HepG2 (cell line): Measurements from ENCODE around the gene STAT6. TPM values are rescaled to one million over a fixed set of nuclear protein-coding genes. Genes with fewer than 3 reads are reported as not detected.

Source experiments
- AHDC1 ChIP-seq: sonication (generic); formaldehyde crosslinking; IDR thresholded peaks from 2 replicates; pipeline ENCODE4 v1.5.1; 2020; ENCODE audit warnings: mild to moderate bottlenecking, missing genetic modification reagents, borderline replicate concordance
- BCLAF1 ChIP-seq: fragments of 450-650 bp; IDR thresholded peaks from 2 replicates; pipeline ENCODE4 v1.6.1; 2017; ENCODE audit warnings: mild to moderate bottlenecking
- CSRNP1 ChIP-seq: sonication (generic); formaldehyde crosslinking; IDR thresholded peaks from 2 replicates; pipeline ENCODE4 v1.8.1; 2023; ENCODE audit warnings: mild to moderate bottlenecking, missing genetic modification reagents
- GRHL1 ChIP-seq: sonication (generic); formaldehyde crosslinking; conservative IDR thresholded peaks from 2 replicates; pipeline ENCODE4 v1.8.0; 2022; ENCODE audit warnings: missing genetic modification reagents
- KAT8 ChIP-seq: IDR thresholded peaks from 2 replicates; pipeline ENCODE4 v1.6.1; 2016; ENCODE audit warnings: missing genetic modification reagents, missing compliant biosample characterization
- NCOA2 ChIP-seq: sonication (generic); formaldehyde crosslinking; IDR thresholded peaks from 2 replicates; pipeline ENCODE4 v1.8.0; 2022; ENCODE audit warnings: inconsistent platforms
- NR2F1 ChIP-seq, 2 experiments: fragments of 450-650 bp in 1 of 2; formaldehyde crosslinking in 1 of 2; IDR thresholded peaks; 2 replicates each; pipeline versions ENCODE4 v1.5.0 to v1.6.1; 2016 to 2020; ENCODE audit warnings: mild to moderate bottlenecking in 1 of 2, missing compliant biosample characterization in 1 of 2, missing genetic modification reagents in 1 of 2, moderate library complexity in 1 of 2
- POGZ ChIP-seq: sonication (generic); formaldehyde crosslinking; IDR thresholded peaks from 2 replicates; pipeline ENCODE4 v1.4.0; 2020; ENCODE audit warnings: mild to moderate bottlenecking, missing genetic modification reagents
- PRDM10 ChIP-seq: sonication (generic); formaldehyde crosslinking; IDR thresholded peaks from 2 replicates; pipeline ENCODE4 v1.4.0; 2020; ENCODE audit warnings: low read depth, missing genetic modification reagents
- REXO4 ChIP-seq: sonication (generic); formaldehyde crosslinking; IDR thresholded peaks from 2 replicates; pipeline ENCODE4 v1.8.0; 2022; ENCODE audit warnings: missing genetic modification reagents, mild to moderate bottlenecking, borderline replicate concordance
- SMARCC2 ChIP-seq: fragments of 450-650 bp; IDR thresholded peaks from 2 replicates; pipeline ENCODE4 v1.6.1; 2017; ENCODE audit warnings: antibody characterized with exemption, mild to moderate bottlenecking
- THAP11 ChIP-seq: IDR thresholded peaks from 2 replicates; pipeline ENCODE4 v1.6.1; 2016; ENCODE audit warnings: missing biosample characterization, missing genetic modification reagents
- ZNF572 ChIP-seq: sonication (generic); formaldehyde crosslinking; IDR thresholded peaks from 2 replicates; pipeline ENCODE4 v1.5.1; 2020; ENCODE audit warnings: mild to moderate bottlenecking, missing genetic modification reagents
- ZNF678 ChIP-seq: sonication (generic); formaldehyde crosslinking; IDR thresholded peaks from 2 replicates; pipeline ENCODE4 v1.4.0; 2020; ENCODE audit warnings: mild to moderate bottlenecking, missing genetic modification reagents
- polyA plus RNA-seq, 8 experiments: library from polyadenylated mRNA; depleted of rRNA in 3 of 8; stranded (reverse) in 7 of 8; unstranded in 1 of 8; fragments of >200 nt; fragmentation: Illumina TruSeq in 4 of 8; extraction: Trizol in 4 of 8; gene quantifications; 2 replicates each; pipeline versions ENCODE4 v1.2.1 to v1.2.3, GENCODE V29; 2011 to 2016; ENCODE audit warnings: low read depth in 4 of 8, missing spikeins in 1 of 8, mixed read lengths in 1 of 8; ENCODE audit not compliant: insufficient read depth in 1 of 8
- total RNA-seq, 5 experiments: library from RNA; depleted of rRNA; stranded (reverse); fragments of >200 nt; fragmentation: Illumina TruSeq; extraction: Trizol; gene quantifications; 2 replicates each; pipeline ENCODE4 v1.2.3, GENCODE V29; 2016; ENCODE audit warnings: low read depth in 1 of 5

The STAT6 gene
- total and polyA plus RNA-seq, 2 of the 13 experiments (the other 11 are each of a cell fraction or from before 2014, with no cell fraction given) = 28.0 to 62.2 TPM

- TF ChIP-seq BCLAF1 (no peak), AHDC1 (CRISPR knock-in tag) (no peak), SMARCC2 (no peak), KAT8 (CRISPR knock-in tag) (0 out of 2 replicates have a peak, but pooled peaks have one; percentile 41), THAP11 (CRISPR knock-in tag) (peak; percentile 52; the same call in 1 of the 2 replicates), ZNF678 (CRISPR knock-in tag) (no peak), ZNF572 (CRISPR knock-in tag) (no peak), CSRNP1 (no peak), GRHL1 (no peak), REXO4 (CRISPR knock-in tag) (no peak), NCOA2 (0 out of 2 replicates have a peak, but pooled peaks have one; percentile 13), POGZ (no peak), NR2F1 (CRISPR knock-in tag; IDR thresholded peaks at IDR 0.05) (no peak), PRDM10 (CRISPR knock-in tag) (no peak)
These were observed 41.6 kb downstream of the STAT6 start (continued) for GRCh38 chr12:57069523-57069922.
